AG20443 (cell line): Measurements from ENCODE around the gene CUL3.

ENCODE experiments used
- DNase-seq: peaks from one replicate; pipeline ENCODE4 v3.0.0; 2012; ENCODE audit warnings: low spot score, mixed read lengths

CUL3 gene

GRCh38 chr2:224580248-224580647 is 4.9 kb downstream of the CUL3 start:
- DNase-seq, result no peak

GRCh38 chr2:224579411-224579810 is 5.8 kb downstream of the CUL3 start:
- no peak for DNase-seq

GRCh38 chr2:224577541-224577940 is 7.6 kb downstream of the CUL3 start:
- DNase-seq, result no peak

GRCh38 chr2:224576088-224576715 is 9.0 kb downstream of the CUL3 start:
- no peak for DNase-seq

- DNase-seq, result no peak
Observed at GRCh38 chr2:224574423-224575084, 10.6 kb downstream of the CUL3 start.

GRCh38 chr2:224573724-224574123 is 11.4 kb downstream of the CUL3 start:
- DNase-seq, result no peak

GRCh38 chr2:224572338-224572737 is 12.8 kb downstream of the CUL3 start:
- no peak for DNase-seq

- DNase-seq, result peak; percentile 24
Observed at GRCh38 chr2:224570328-224570993, 14.7 kb downstream of the CUL3 start.

GRCh38 chr2:224569654-224570053 is 15.5 kb downstream of the CUL3 start:
- no peak for DNase-seq

GRCh38 chr2:224565452-224566035 is 19.6 kb downstream of the CUL3 start:
- DNase-seq, result no peak

GRCh38 chr2:224563537-224563936 is 21.6 kb downstream of the CUL3 start:
- no peak for DNase-seq

- no peak for DNase-seq
Observed at GRCh38 chr2:224562831-224563230, 22.3 kb downstream of the CUL3 start.

GRCh38 chr2:224561234-224562005 is 23.7 kb downstream of the CUL3 start:
- no peak for DNase-seq

- no peak for DNase-seq
Observed at GRCh38 chr2:224560549-224560948, 24.6 kb downstream of the CUL3 start.

- no peak for DNase-seq
Observed at GRCh38 chr2:224557610-224558009, 27.6 kb downstream of the CUL3 start.

GRCh38 chr2:224556381-224556780 is 28.8 kb downstream of the CUL3 start:
- no peak for DNase-seq

GRCh38 chr2:224555823-224556366 is 29.3 kb downstream of the CUL3 start:
- DNase-seq, result no peak

GRCh38 chr2:224552771-224553170 is 32.4 kb downstream of the CUL3 start:
- DNase-seq, result no peak

GRCh38 chr2:224551693-224552092 is 33.5 kb downstream of the CUL3 start:
- no peak for DNase-seq

- no peak for DNase-seq
Observed at GRCh38 chr2:224546926-224547325, 38.2 kb downstream of the CUL3 start.

- peak; percentile 15 for DNase-seq
Observed at GRCh38 chr2:224545884-224546644, 39.1 kb downstream of the CUL3 start.
